H1 (cell line): ENCODE data around the gene LTBP4. TPM values are rescaled to one million over a fixed set of nuclear protein-coding genes. Genes with fewer than 3 reads are reported as not detected.
A peak's percentile ranks its signal among the peaks of the same experiment; 100 is the strongest.

ENCODE experiments used
- CTCF ChIA-PET: fragments of 300-600 bp; sonication (Branson Sonifier 250); formaldehyde crosslinking; loops from one replicate; lab custom pipeline; 2021; ENCODE audit not compliant: partially characterized antibody; lab: Charles Lee
- POLR2A ChIA-PET: fragments of 300-600 bp; sonication (Branson Sonifier 250); formaldehyde crosslinking; loops from one replicate; lab custom pipeline; 2021; ENCODE audit warnings: inconsistent platforms; ENCODE audit not compliant: partially characterized antibody; lab: Charles Lee
- DNase-seq, 2 experiments: peaks; one replicate each; pipeline versions ENCODE4 v3.0.0 to v3.0.0-alpha.2; 2010 to 2022; ENCODE audit warnings: low spot score in 2 of 2, low read depth in 1 of 2, mixed read lengths in 1 of 2
- FAIRE-seq: peaks from 2 replicates; lab custom pipeline; 2011; peaks lifted over from hg19 to GRCh38; lab: Jason Lieb, UNC
- H2AFZ ChIP-seq: 2 replicates; pipeline ENCODE4 v1.8.1; 2012; ENCODE audit warnings: low read length, inconsistent platforms
- H2AK5ac ChIP-seq: 2 replicates; pipeline ENCODE4 v1.6.1; 2013; ENCODE audit warnings: low read depth, low read length
- H2BK120ac ChIP-seq: replicated peaks from 2 replicates; pipeline ENCODE3; 2013; ENCODE audit warnings: low read depth, low read length, inconsistent platforms
- H2BK12ac ChIP-seq: 2 replicates; pipeline ENCODE4 v1.6.1; 2013; ENCODE audit warnings: low read depth, low read length
- H2BK15ac ChIP-seq: 2 replicates; pipeline ENCODE4 v1.6.1; 2013; ENCODE audit warnings: low read length
- H2BK20ac ChIP-seq: 2 replicates; pipeline ENCODE4 v1.6.1; 2013; ENCODE audit warnings: low read length
- H2BK5ac ChIP-seq: 2 replicates; pipeline ENCODE4 v1.6.1; 2013; ENCODE audit warnings: low read depth, low read length
- H3K14ac ChIP-seq: 2 replicates; pipeline ENCODE4 v1.6.1; 2013; ENCODE audit warnings: inconsistent platforms; ENCODE audit not compliant: insufficient read length
- H3K18ac ChIP-seq: 2 replicates; pipeline ENCODE4 v1.6.1; 2013; ENCODE audit warnings: low read length; ENCODE audit errors: extremely low read depth
- H3K23ac ChIP-seq: 2 replicates; pipeline ENCODE4 v1.6.1; 2013; ENCODE audit warnings: inconsistent platforms; ENCODE audit not compliant: insufficient read length
- H3K23me2 ChIP-seq: 2 replicates; pipeline ENCODE4 v1.6.1; 2013; ENCODE audit warnings: low read depth, low read length
- H3K27ac ChIP-seq: 2 replicates; pipeline ENCODE4 v1.6.1; 2011; ENCODE audit warnings: low read depth, low read length, inconsistent platforms
- H3K27me3 ChIP-seq, 4 experiments: replicated peaks in 1 of 4; 1 replicate in 1 of 4; 2 replicates in 3 of 4; pipeline versions ENCODE4 v1.6.1 to v1.8.1; 2011 to 2013; ENCODE audit warnings: low read length in 3 of 4, mild to moderate bottlenecking in 3 of 4, inconsistent platforms in 2 of 4, mixed read lengths in 2 of 4, moderate library complexity in 1 of 4; ENCODE audit not compliant: control insufficient read depth in 3 of 4, insufficient read depth in 3 of 4; ENCODE audit errors: extremely low read depth in 1 of 4
- H3K36me3 ChIP-seq, 4 experiments: 2 replicates each; pipeline versions ENCODE4 v1.6.1 to v1.8.1; 2011 to 2013; ENCODE audit warnings: mild to moderate bottlenecking in 4 of 4, low read length in 3 of 4, moderate library complexity in 2 of 4, control low read depth in 1 of 4, inconsistent platforms in 1 of 4; ENCODE audit not compliant: insufficient read depth in 4 of 4, control insufficient read depth in 2 of 4
- H3K4ac ChIP-seq: replicated peaks from 2 replicates; pipeline ENCODE3; 2013; ENCODE audit warnings: low read length, low read depth, mixed read lengths, inconsistent platforms; ENCODE audit not compliant: insufficient read length
- H3K4me1 ChIP-seq, 4 experiments: replicated peaks in 1 of 4; 1 replicate in 1 of 4; 2 replicates in 3 of 4; pipeline versions ENCODE4 v1.6.1 to v1.8.1; 2011 to 2013; ENCODE audit warnings: low read length in 3 of 4, inconsistent platforms in 2 of 4, mixed read lengths in 1 of 4; ENCODE audit not compliant: insufficient read depth in 4 of 4, control insufficient read depth in 3 of 4
- H3K4me2 ChIP-seq, 2 experiments: 2 replicates each; pipeline versions ENCODE4 v1.6.1 to v1.8.1; 2011 to 2013; ENCODE audit warnings: low read depth in 2 of 2, low read length in 2 of 2, control low read depth in 1 of 2, inconsistent platforms in 1 of 2, mild to moderate bottlenecking in 1 of 2; ENCODE audit not compliant: insufficient read depth in 1 of 2
- H3K4me3 ChIP-seq, 4 experiments: fragments of 200-600, 300-600 bp in 1 of 4; sonication (generic), shearing (Covaris generic), sonication (Bioruptor Twin) in 1 of 4; 2 replicates each; pipeline versions ENCODE4 v1.5.1 to v1.8.1; 2011 to 2016; ENCODE audit warnings: low read length in 4 of 4, low read depth in 3 of 4, control low read depth in 2 of 4, inconsistent platforms in 2 of 4, mild to moderate bottlenecking in 2 of 4, mixed read lengths in 1 of 4, moderate library complexity in 1 of 4; ENCODE audit not compliant: insufficient read depth in 2 of 4; ENCODE audit errors: extremely low read depth in 1 of 4
- H3K56ac ChIP-seq: replicated peaks from 2 replicates; pipeline ENCODE3; 2013; ENCODE audit warnings: low read depth, mild to moderate bottlenecking, mixed read lengths, low read length, inconsistent platforms; ENCODE audit not compliant: insufficient read length
- H3K79me1 ChIP-seq: 2 replicates; pipeline ENCODE4 v1.6.1; 2013; ENCODE audit warnings: low read depth, low read length, control low read depth
- H3K79me2 ChIP-seq, 2 experiments: 2 replicates each; pipeline versions ENCODE4 v1.6.1 to v1.8.1; 2012 to 2013; ENCODE audit warnings: low read length in 2 of 2, mild to moderate bottlenecking in 2 of 2, inconsistent platforms in 1 of 2; ENCODE audit not compliant: insufficient read depth in 2 of 2, control insufficient read depth in 1 of 2
- H3K9ac ChIP-seq, 4 experiments: replicated peaks in 1 of 4; 1 replicate in 1 of 4; 2 replicates in 3 of 4; pipeline versions ENCODE4 v1.6.1 to v1.8.1; 2011 to 2013; ENCODE audit warnings: low read depth in 3 of 4, low read length in 3 of 4, control low read depth in 2 of 4, mild to moderate bottlenecking in 2 of 4, moderate library complexity in 2 of 4, inconsistent platforms in 1 of 4; ENCODE audit errors: extremely low read depth in 1 of 4
- H3K9me3 ChIP-seq, 2 experiments: 2 replicates each; pipeline versions ENCODE4 v1.6.1 to v1.8.1; 2012 to 2013; ENCODE audit warnings: mild to moderate bottlenecking in 2 of 2, moderate library complexity in 2 of 2, control low read depth in 1 of 2, inconsistent platforms in 1 of 2, low read depth in 1 of 2, low read length in 1 of 2, mixed read lengths in 1 of 2; ENCODE audit not compliant: insufficient read depth in 2 of 2
- H4K20me1 ChIP-seq, 2 experiments: replicated peaks in 1 of 2; 2 replicates each; pipeline versions ENCODE3 to v1.8.1; 2011 to 2013; ENCODE audit warnings: inconsistent platforms in 2 of 2, low read length in 2 of 2, mild to moderate bottlenecking in 1 of 2; ENCODE audit not compliant: insufficient read depth in 2 of 2, control insufficient read depth in 1 of 2
- H4K5ac ChIP-seq: 2 replicates; pipeline ENCODE4 v1.6.1; 2013; ENCODE audit warnings: low read length, low read depth, mixed read lengths, inconsistent platforms; ENCODE audit not compliant: insufficient read length
- H4K8ac ChIP-seq: 2 replicates; pipeline ENCODE4 v1.8.0; 2013; ENCODE audit warnings: mild to moderate bottlenecking, moderate library complexity, low read length, inconsistent platforms; ENCODE audit not compliant: insufficient read depth; ENCODE audit errors: extremely low read depth
- H4K91ac ChIP-seq: replicated peaks from 2 replicates; pipeline ENCODE3; 2013; ENCODE audit warnings: low read length, mixed read lengths, inconsistent platforms; ENCODE audit not compliant: insufficient read length
- BACH1 ChIP-seq: IDR thresholded peaks from 2 replicates; pipeline ENCODE4 v1.6.1; 2012; ENCODE audit warnings: low read length, improper control_type of control experiment
- CBX8 ChIP-seq: fragments of 300-800, 300-1000 bp; sonication (generic); IDR thresholded peaks from 2 replicates; pipeline ENCODE4 v1.7.1; 2016; ENCODE audit warnings: low read depth, low read length, borderline replicate concordance
- EGR1 ChIP-seq: IDR thresholded peaks from 2 replicates; pipeline ENCODE4 v1.6.1; 2011; ENCODE audit warnings: low read depth, low read length, borderline replicate concordance
- EZH2 ChIP-seq: fragments of 200-600 bp; sonication (generic); IDR thresholded peaks from 2 replicates; pipeline ENCODE4 v1.7.1; 2012; ENCODE audit warnings: low read depth, mild to moderate bottlenecking, moderate library complexity, low read length, inconsistent platforms; ENCODE audit not compliant: severe bottlenecking
- GTF2F1 ChIP-seq: IDR thresholded peaks from 2 replicates; pipeline ENCODE4 v1.6.1; 2012; ENCODE audit warnings: low read depth, low read length, improper control_type of control experiment, borderline replicate concordance
- HDAC6 ChIP-seq: IDR thresholded peaks from one replicate; pipeline ENCODE4 v1.7.1; 2012; ENCODE audit warnings: low read depth, mild to moderate bottlenecking, inconsistent platforms, low read length, moderate library complexity
- KDM1A ChIP-seq: fragments of 200-600, 300-600 bp; sonication (generic); IDR thresholded peaks from 2 replicates; pipeline ENCODE4 v1.7.1; 2016; ENCODE audit warnings: mild to moderate bottlenecking, low read length, borderline replicate concordance
- KDM5A ChIP-seq: fragments of 200-600 bp; IDR thresholded peaks from 2 replicates; pipeline ENCODE4 v1.7.1; 2012; ENCODE audit warnings: mild to moderate bottlenecking, low read length, inconsistent platforms, mixed read lengths
- NANOG ChIP-seq: IDR thresholded peaks from 2 replicates; pipeline ENCODE4 v1.6.1; 2011; ENCODE audit warnings: low read length, low read depth, mild to moderate bottlenecking, inconsistent platforms; ENCODE audit not compliant: insufficient read depth, poor library complexity, severe bottlenecking
- POLR2AphosphoS5 ChIP-seq: IDR thresholded peaks from 2 replicates; pipeline ENCODE4 v1.6.1; 2011; ENCODE audit warnings: low read depth, low read length
- SUZ12 ChIP-seq: fragments of 200-600 bp; sonication (generic); IDR thresholded peaks from 2 replicates; pipeline ENCODE4 v1.6.1; 2012; ENCODE audit warnings: mild to moderate bottlenecking, inconsistent platforms, low read length, moderate library complexity, mixed read lengths
- YY1 ChIP-seq: IDR thresholded peaks from 2 replicates; pipeline ENCODE4 v1.6.1; 2011; ENCODE audit warnings: low read depth, mild to moderate bottlenecking, low read length
- WGBS, 2 experiments: shearing (Covaris generic) in 1 of 2; methylation state at CpG; one replicate each; pipeline versions ENCODE4 v1.1.6 to v1.1.7; 2013 to 2015; ENCODE audit warnings: low lambda C conversion rate in 2 of 2, mixed read lengths in 2 of 2, inconsistent platforms in 1 of 2, low coverage in 1 of 2, missing lambda C conversion rate in 1 of 2; ENCODE audit not compliant: insufficient replicate concordance in 2 of 2, insufficient coverage in 1 of 2, insufficient read length in 1 of 2; ENCODE audit errors: extremely low coverage in 1 of 2, missing lambda C conversion rate in 1 of 2; 5-methylcytosine and 5-hydroxymethylcytosine counted together
- polyA plus RNA-seq, 7 experiments: library from polyadenylated mRNA; depleted of rRNA in 3 of 7; stranded (reverse) in 5 of 7; unstranded in 2 of 7; fragments of >200 nt in 5 of 7; fragments of 200-250 nt in 2 of 7; gene quantifications; 1 replicate in 5 of 7; 2 replicates in 1 of 7; 4 replicates in 1 of 7; pipeline versions ENCODE4 v1.2.1 to v1.2.3, GENCODE V29; 2011 to 2013; ENCODE audit warnings: missing spikeins in 2 of 7, mixed read lengths in 2 of 7
- total RNA-seq: library from RNA; stranded (reverse); fragmentation: NEBNext Ultra II Directional; extraction: Animal tissue kit (Norgen Biotek cat#: 25700); gene quantifications from 2 replicates; pipeline ENCODE4 v1.2.1, GENCODE V29; 2021
- TF ChIP-seq, protein P1 (sequence below): IDR thresholded peaks from 2 replicates; pipeline ENCODE4 v1.6.1; 2012; ENCODE audit warnings: inconsistent platforms

Gene LTBP4
- total and polyA plus RNA-seq, 2 of the 8 experiments (the other 6 are each of a cell fraction or from before 2014, with no cell fraction given): 54.5 to 77.1 TPM

DNA sequence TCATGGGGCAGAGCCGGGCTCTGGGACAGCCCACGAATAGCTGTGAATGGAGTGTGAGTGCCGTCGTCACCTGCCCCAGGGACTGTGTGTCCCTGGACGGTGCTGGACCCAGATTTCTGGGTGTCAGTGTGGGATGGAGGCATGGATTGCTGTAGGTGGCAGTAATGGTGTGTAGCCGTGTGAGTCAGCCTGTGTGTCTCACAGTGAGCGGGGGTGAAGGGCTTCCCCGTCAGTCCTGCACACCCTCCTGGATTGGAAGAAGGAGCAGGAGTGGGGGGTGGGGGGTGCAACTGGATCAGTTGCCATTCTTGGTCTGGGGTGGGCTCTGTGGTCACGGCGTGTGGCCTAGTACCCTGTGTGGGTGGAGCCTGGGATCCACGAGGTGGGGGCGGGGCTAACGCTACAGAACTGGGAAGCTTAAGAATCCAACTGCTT, 6.5 kb upstream of the LTBP4 start:
- DNase-seq (peak in 1 of 2 experiments; percentile 57), FAIRE-seq (no peak)
- H3K14ac ChIP-seq: no peak overlapping the region
- H3K36me3 ChIP-seq: peaks cover 0 to 7% (median 0%) of the 10 kb centered on the region in 4 experiments; a peak in 3 of 8 replicates
- no peak overlapping the region for H3K4ac ChIP-seq
- no peak overlapping the region for H2BK20ac ChIP-seq
- H2BK15ac ChIP-seq: 0 out of 2 replicates have a peak overlapping the region, but pooled peaks have one; percentile 29
- peak overlapping the region; percentile 91; the same call in 1 of the 2 replicates for H2BK12ac ChIP-seq
- no peak overlapping the region for H2AFZ ChIP-seq
- no peak overlapping the region for H3K4me3 ChIP-seq
- H3K9ac ChIP-seq: no peak overlapping the region
- WGBS, 2 experiments: 73% methylated on average over 11 of the region's 13 CpGs; no CpG with 5 or more reads in 1 of the 2 experiments
- no peaks in the 10 kb centered on the region for H3K9me3 ChIP-seq
- peaks cover 0 to 11% (median 4%) of the 10 kb centered on the region in 4 experiments; a peak in 5 of 7 replicates for H3K4me1 ChIP-seq
- 0 out of 2 replicates have a peak overlapping the region, but pooled peaks have one; percentile 9 for H4K8ac ChIP-seq
- H2BK120ac ChIP-seq: no peak overlapping the region
- peak overlapping the region; percentile 66 for H4K91ac ChIP-seq
- H2BK5ac ChIP-seq: no peak overlapping the region
- H3K27ac ChIP-seq: no peak overlapping the region; the same call in 1 of the 2 replicates
- no peak overlapping the region for H3K56ac ChIP-seq
- peak overlapping the region; percentile 71; the same call in 1 of the 2 replicates for H3K18ac ChIP-seq
- H3K79me2 ChIP-seq: no peaks in the 10 kb centered on the region
- H2AK5ac ChIP-seq: no peak overlapping the region
- peaks cover 12 to 25% (median 23%) of the 10 kb centered on the region in 4 experiments for H3K27me3 ChIP-seq
- ChIA-PET CTCF (interaction anchor here (0.6 to 4.2 kb wide), 16 partner anchors 9 to 203 kb away, joined by 3 to 16 read pairs (median 4); no protein-coding TSS in a partner anchor), POLR2A (interaction anchor here (0.6 to 4.3 kb wide), 10 partner anchors 9 to 42 kb away, joined by 3 to 20 read pairs (median 4); no protein-coding TSS in a partner anchor)
- H4K5ac ChIP-seq: no peak overlapping the region
- H3K79me1 ChIP-seq: no peaks in the 10 kb centered on the region
- peaks cover 10% of the 10 kb centered on the region; the same call in 1 of the 2 replicates for H3K23me2 ChIP-seq
- H4K20me1 ChIP-seq: peaks cover 3 to 4% of the 10 kb centered on the region in 2 experiments
- no peak overlapping the region for H3K23ac ChIP-seq
- H3K4me2 ChIP-seq: no peak overlapping the region
- TF ChIP-seq CBX8 (no peak), NANOG (no peak), BACH1 (no peak), KDM5A (no peak), EGR1 (no peak), EZH2 (no peak), GTF2F1 (no peak), POLR2AphosphoS5 (no peak), SUZ12 (no peak), HDAC6 (no peak), YY1 (no peak), KDM1A (no peak)
- TF ChIP-seq, protein P1, sequence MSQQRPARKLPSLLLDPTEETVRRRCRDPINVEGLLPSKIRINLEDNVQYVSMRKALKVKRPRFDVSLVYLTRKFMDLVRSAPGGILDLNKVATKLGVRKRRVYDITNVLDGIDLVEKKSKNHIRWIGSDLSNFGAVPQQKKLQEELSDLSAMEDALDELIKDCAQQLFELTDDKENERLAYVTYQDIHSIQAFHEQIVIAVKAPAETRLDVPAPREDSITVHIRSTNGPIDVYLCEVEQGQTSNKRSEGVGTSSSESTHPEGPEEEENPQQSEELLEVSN: no peak
